Measurements from ENCODE around the gene HCFC1. TPM values are rescaled to one million over a fixed set of nuclear protein-coding genes. Genes with fewer than 3 reads are reported as not detected.

HCFC1 gene
- polyA plus RNA-seq, 2 of the 4 experiments (the other 2 are of a cell fraction), result 4.4 to 33.3 TPM

GRCh38 chrX:153925387-153925738 is 46.3 kb downstream of the HCFC1 start (continued):
- TF ChIP-seq KDM5A (IDR thresholded peaks at IDR 0.05), result no peak

- no peak overlapping the region for H3K4me3 ChIP-seq
- H3K4me1 ChIP-seq, result peaks cover 12% of the 10 kb centered on the region
- ATAC-seq (0 out of 6 replicates have a peak, but pooled peaks of 1 of the 2 experiments have one; percentile 5), DNase-seq (ENCODE audit: low read depth in 1 of 2, low spot score in 1 of 2) (peak; percentile 34 to 65), FAIRE-seq (no peak)
- POLR2A ChIA-PET, result interaction anchor here (1.0 kb wide), 1 partner anchor 11 kb away, joined by 3 read pairs; no protein-coding TSS in a partner anchor
- H3K9me3 ChIP-seq, result no peaks in the 10 kb centered on the region
- CTCF ChIA-PET, result interaction anchor here (1.0 to 25.1 kb wide), 6 partner anchors 9 to 161 kb away, joined by 3 to 363 read pairs (median 18); partner anchors contain the start of genes NAA10, PLXNB3 and RENBP
- TF ChIP-seq RAD21 (conservative IDR thresholded peaks at IDR 0.05 in 1 of 2, IDR thresholded peaks at IDR 0.05 in 1 of 2) (peak in 1 of 2 experiments; percentile 31; a peak in 1 of 5 replicates), FOXS1 (CRISPR knock-in tag; IDR thresholded peaks at IDR 0.05) (no peak), CBX8 (IDR thresholded peaks at IDR 0.05) (no peak), REST (IDR thresholded peaks at IDR 0.05) (no peak)
- no peak overlapping the region for H3K27ac ChIP-seq
- 59% methylated on average over 14 of the region's 14 CpGs for WGBS (ENCODE audit: missing lambda C conversion rate)
- H3K4me2 ChIP-seq, result no peak overlapping the region
Measured at GRCh38 chrX:153924149-153924861, 47.3 kb downstream of the HCFC1 start.

- WGBS (ENCODE audit: missing lambda C conversion rate), result 52% methylated on average over 25 of the region's 25 CpGs
- ATAC-seq (peak; percentile 64 to 83; a peak in 5 of 6 replicates), DNase-seq (ENCODE audit: low read depth in 1 of 2, low spot score in 1 of 2) (peak; percentile 52 to 69), FAIRE-seq (no peak)
- POLR2A ChIA-PET, result interaction anchor here (0.7 to 1.0 kb wide), 4 partner anchors 9 to 129 kb away, joined by 3 read pairs; partner anchors contain the start of genes IDH3G and SSR4
- H3K27ac ChIP-seq, result 0 out of 6 replicates have a peak overlapping the region, but pooled peaks of 1 of the 2 experiments have one; percentile 32
- no peak for TF ChIP-seq BCL3 (IDR thresholded peaks at IDR 0.05)
- peak; percentile 16; the same call in 1 of the 3 replicates for TF ChIP-seq SMC3 (IDR thresholded peaks at IDR 0.05)
- TF ChIP-seq ATOH8 (CRISPR knock-in tag; IDR thresholded peaks at IDR 0.05; ENCODE audit: low read depth), result no peak
- TF ChIP-seq RAD21 (conservative IDR thresholded peaks at IDR 0.05 in 1 of 2, IDR thresholded peaks at IDR 0.05 in 1 of 2), result peak in 1 of 2 experiments; percentile 26; a peak in 1 of 5 replicates
- peak; percentile 49 for TF ChIP-seq CTCF (IDR thresholded peaks at IDR 0.05)
- H3K9me3 ChIP-seq, result no peaks in the 10 kb centered on the region
- no peak overlapping the region for H3K4me3 ChIP-seq
- CTCF ChIA-PET, result interaction anchor here (0.7 to 25.1 kb wide), 15 partner anchors 8 to 384 kb away, joined by 3 to 363 read pairs (median 4); partner anchors contain the start of genes NAA10 and RENBP
- H3K4me2 ChIP-seq, result peak overlapping the region; percentile 44
- H3K4me1 ChIP-seq, result peaks cover 6% of the 10 kb centered on the region
Measured at GRCh38 chrX:153922932-153923857, 48.4 kb downstream of the HCFC1 start.

All from A549 (cell line).